MM.1S (cell line): Measurements from ENCODE around the gene SCARB2.

Experiments used
- CTCF ChIP-seq: fragments of 300-600 bp; sonication (generic); IDR thresholded peaks from 2 replicates; pipeline ENCODE4 v1.5.1; 2016; ENCODE audit warnings: antibody characterized with exemption, low read length, mixed read lengths
- EZH2 ChIP-seq: fragments of 300-600 bp; sonication (generic); optimal IDR thresholded peaks from 2 replicates; pipeline ENCODE3; 2017; ENCODE audit warnings: low read depth, mild to moderate bottlenecking, antibody characterized with exemption, low read length, mixed read lengths
- EZH2phosphoT487 ChIP-seq: fragments of 300-600 bp; sonication (generic); IDR thresholded peaks from 2 replicates; pipeline ENCODE4 v1.6.1; 2018; ENCODE audit warnings: antibody characterized with exemption, low read length

- TF ChIP-seq CTCF (no peak), EZH2 (no peak), EZH2phosphoT487 (no peak)
Observed at GRCh38 chr4:76196376-76196775, 17.2 kb downstream of the SCARB2 start.
